OCI-LY3 (cell line): ENCODE measurements around the gene ACSS1.

Experiments
- EZH2phosphoT487 ChIP-seq: fragments of 200-600 bp; shearing (Covaris generic); IDR thresholded peaks from 2 replicates; pipeline ENCODE4 v1.6.1; 2018; ENCODE audit warnings: antibody characterized with exemption, mixed run types, low read depth
- TF ChIP-seq, protein P1 (sequence below): fragments of 200-600, 300-600 bp; sonication (generic); IDR thresholded peaks from 2 replicates; pipeline ENCODE4 v1.5.1; 2014; ENCODE audit warnings: antibody characterized with exemption, low read length, low read depth

DNA sequence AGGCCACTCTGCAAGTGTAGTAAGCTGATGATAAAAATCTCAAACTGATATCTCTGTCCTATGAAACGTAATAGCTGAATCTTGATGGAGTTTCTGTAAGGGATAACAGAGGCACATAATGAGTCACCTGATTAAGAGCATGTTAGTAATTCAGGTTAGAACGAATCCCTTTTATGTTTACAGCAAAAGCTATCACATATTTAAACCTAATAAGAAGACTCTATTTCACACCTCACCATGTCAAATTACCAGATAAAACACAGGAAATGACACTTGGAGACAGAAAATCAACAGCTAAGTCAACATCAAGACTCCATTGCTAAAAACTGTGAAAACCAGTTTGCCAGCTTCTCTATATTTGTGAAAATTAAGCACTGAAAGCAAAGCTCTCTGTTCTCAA, 97.1 kb downstream of the ACSS1 start:
- TF ChIP-seq, protein P1, sequence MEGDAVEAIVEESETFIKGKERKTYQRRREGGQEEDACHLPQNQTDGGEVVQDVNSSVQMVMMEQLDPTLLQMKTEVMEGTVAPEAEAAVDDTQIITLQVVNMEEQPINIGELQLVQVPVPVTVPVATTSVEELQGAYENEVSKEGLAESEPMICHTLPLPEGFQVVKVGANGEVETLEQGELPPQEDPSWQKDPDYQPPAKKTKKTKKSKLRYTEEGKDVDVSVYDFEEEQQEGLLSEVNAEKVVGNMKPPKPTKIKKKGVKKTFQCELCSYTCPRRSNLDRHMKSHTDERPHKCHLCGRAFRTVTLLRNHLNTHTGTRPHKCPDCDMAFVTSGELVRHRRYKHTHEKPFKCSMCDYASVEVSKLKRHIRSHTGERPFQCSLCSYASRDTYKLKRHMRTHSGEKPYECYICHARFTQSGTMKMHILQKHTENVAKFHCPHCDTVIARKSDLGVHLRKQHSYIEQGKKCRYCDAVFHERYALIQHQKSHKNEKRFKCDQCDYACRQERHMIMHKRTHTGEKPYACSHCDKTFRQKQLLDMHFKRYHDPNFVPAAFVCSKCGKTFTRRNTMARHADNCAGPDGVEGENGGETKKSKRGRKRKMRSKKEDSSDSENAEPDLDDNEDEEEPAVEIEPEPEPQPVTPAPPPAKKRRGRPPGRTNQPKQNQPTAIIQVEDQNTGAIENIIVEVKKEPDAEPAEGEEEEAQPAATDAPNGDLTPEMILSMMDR, result no peak
- TF ChIP-seq EZH2phosphoT487, result no peak
